Measurements from ENCODE around the gene SERPINA1. TPM values are rescaled to one million over a fixed set of nuclear protein-coding genes. Genes with fewer than 3 reads are reported as not detected.
A peak's percentile ranks its signal among the peaks of the same experiment; 100 is the strongest.
"Not testable (repeated sequence)": the region's sequence is repeated elsewhere in the genome, so short reads cannot be mapped to it uniquely, and the experiment has no call there.

Gene SERPINA1
- 1.9 TPM for total RNA-seq
- polyA plus RNA-seq, result 51.8 TPM

DNA sequence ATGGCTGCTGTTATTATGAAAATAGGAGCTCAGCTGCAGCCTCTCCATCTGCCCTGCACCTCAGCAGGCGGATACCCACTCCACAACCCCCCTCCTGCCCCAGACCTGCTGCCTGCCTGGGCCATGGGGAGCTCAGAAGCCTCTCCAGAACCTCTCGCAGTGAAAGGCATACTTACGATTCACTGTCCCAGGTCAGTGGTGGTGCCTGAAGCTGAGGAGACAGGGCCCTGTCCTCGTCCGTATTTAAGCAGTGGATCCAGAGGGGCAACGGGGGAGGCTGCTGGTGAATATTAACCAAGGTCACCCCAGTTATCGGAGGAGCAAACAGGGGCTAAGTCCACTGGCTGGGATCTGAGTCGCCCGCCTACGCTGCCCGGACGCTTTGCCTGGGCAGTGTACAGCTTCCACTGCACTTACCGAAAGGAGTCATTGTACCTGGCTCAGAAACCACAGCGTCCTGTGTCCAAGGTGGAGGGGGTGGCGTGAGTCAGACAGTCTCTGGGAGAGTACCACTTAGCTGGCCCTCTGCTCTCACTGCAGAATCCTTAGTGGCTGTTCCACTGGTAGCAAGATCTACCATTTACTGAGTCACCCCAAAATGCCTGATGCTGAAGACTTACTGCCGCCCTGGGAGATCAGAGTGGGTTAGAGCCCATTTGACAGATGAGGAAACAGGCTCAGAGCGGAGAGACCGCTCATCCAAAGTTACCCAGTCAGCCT, at the start of gene SERPINA1:
Gene SERPINA1 (minus strand): TSS at position 219 of the 720 bp plus-strand sequence. CDS start 5,365 bp downstream, outside the sequence.
- Histone ChIP-seq H3K36me3 (ENCODE audit: insufficient read depth) (no peaks in the 10 kb centered on the region), H3K4me1 (ENCODE audit: insufficient read depth) (no peaks in the 10 kb centered on the region), H3K27ac (ENCODE audit: low read depth) (no peak within 1 kb of the TSS), H3K4me3 (ENCODE audit: low read depth, low read length) (no peak within 1 kb of the TSS)
- 79% methylated on average over 18 of the region's 18 CpGs for WGBS
- DNase-seq (ENCODE audit: extremely low spot score), result no peak

DNA sequence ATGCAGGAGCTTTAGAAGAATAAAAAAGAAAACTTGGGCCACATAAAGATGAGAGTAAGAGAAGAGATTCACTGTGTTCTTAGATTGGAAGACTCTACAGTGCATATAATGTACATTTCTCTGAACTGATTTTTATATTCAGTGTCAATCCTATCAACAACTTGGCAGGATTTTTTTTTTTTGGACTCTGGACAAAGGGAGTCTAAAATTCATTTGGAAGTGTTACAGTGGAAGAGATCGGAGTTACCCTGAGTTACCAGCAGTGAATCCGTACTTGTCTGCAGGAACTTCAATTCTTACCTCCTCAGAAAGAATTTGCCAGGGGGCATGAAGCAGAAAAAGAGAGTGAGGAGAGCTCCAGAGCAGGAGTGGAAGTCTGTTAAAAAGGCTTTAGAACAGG, 40.2 kb upstream of the SERPINA1 start:
- Histone ChIP-seq H3K27ac (ENCODE audit: low read depth) (no peak overlapping the region), H3K4me3 (ENCODE audit: low read depth, low read length) (no peak overlapping the region), H3K36me3 (ENCODE audit: insufficient read depth) (no peaks in the 10 kb centered on the region), H3K4me1 (ENCODE audit: insufficient read depth) (no peaks in the 10 kb centered on the region)
- DNase-seq (ENCODE audit: extremely low spot score), result no peak
- 64% methylated on average over 2 of the region's 2 CpGs for WGBS

DNA sequence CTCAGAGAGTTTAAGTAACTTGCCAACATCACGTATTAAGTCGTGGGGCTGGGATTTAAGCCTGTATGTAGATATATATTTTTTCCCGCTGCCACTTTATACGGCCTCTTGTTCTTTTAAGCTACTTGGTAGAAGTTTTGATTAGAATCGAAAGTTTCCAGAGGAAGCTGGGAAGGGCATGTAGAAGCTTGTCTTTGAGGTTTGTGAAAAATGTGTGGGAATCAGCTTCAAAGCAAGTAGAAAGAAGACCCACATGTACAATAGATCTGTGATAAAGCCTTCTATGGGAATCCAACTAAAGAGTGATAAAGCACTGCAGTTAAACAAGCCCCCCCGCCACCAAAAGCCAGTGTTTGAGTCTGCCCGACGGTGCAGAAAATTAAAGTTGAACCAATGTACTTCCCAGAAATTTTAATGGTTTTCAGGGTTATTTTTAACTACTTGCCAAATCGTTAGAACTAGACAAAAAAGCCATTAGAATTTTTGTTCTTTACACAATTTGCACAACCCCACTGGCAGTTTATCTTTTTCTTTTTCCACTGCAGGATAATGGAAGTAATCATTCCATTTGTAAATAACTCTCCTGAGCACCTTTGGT, 38.7 kb upstream of the SERPINA1 start:
- Histone ChIP-seq H3K36me3 (ENCODE audit: insufficient read depth) (no peaks in the 10 kb centered on the region), H3K27ac (ENCODE audit: low read depth) (no peak overlapping the region), H3K4me1 (ENCODE audit: insufficient read depth) (no peaks in the 10 kb centered on the region), H3K4me3 (ENCODE audit: low read depth, low read length) (no peak overlapping the region)
- no peak for DNase-seq (ENCODE audit: extremely low spot score)
- 75% methylated on average over 9 of the region's 9 CpGs for WGBS

DNA sequence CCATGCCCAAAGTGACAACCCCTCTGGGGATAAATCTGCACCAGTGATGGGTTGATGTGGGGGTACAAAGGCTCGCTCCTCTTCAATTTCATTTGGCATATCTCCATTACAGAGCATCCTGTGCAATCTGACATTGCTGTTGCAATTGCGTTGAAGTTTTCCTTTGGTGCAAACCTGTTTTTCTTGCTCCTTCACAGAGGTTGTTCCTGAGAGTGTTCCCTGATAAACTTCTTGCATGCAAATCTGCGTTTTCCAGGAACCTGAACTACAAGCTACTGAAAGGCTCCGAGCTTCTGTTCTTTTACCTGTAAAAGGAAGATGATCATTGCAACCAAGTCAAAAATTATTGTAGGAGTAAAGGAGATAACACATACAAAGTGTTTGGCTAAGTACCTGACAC, 38.1 kb upstream of the SERPINA1 start:
- WGBS, result 75% methylated on average over 4 of the region's 4 CpGs
- no peak overlapping the region for H3K4me3 ChIP-seq (ENCODE audit: low read depth, low read length)
- H3K36me3 ChIP-seq (ENCODE audit: insufficient read depth), result no peaks in the 10 kb centered on the region
- H3K27ac ChIP-seq (ENCODE audit: low read depth), result no peak overlapping the region
- no peak for DNase-seq (ENCODE audit: extremely low spot score)
- no peaks in the 10 kb centered on the region for H3K4me1 ChIP-seq (ENCODE audit: insufficient read depth)

DNA sequence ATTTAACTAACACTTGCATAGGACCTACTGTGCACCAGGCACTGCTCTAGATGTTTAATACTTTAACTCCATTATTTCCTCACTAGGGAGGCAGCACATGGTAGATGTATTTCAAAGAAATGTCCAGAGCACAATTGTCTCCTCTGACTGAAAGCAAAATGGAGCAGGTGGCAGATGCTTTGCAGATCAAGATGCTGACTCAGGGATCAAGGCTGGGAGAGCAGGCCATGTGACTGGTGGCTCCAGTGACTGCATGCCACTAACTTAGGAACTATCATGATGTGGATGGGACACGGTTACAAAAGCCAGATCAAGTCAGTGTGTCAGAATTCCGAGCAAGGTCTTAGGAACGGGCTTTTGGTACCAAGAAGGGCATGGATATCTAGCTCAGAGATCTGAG, 36.0 kb upstream of the SERPINA1 start:
- Histone ChIP-seq H3K4me1 (ENCODE audit: insufficient read depth) (no peaks in the 10 kb centered on the region), H3K4me3 (ENCODE audit: low read depth, low read length) (no peak overlapping the region), H3K27ac (ENCODE audit: low read depth) (no peak overlapping the region), H3K36me3 (ENCODE audit: insufficient read depth) (no peaks in the 10 kb centered on the region)
- no peak for DNase-seq (ENCODE audit: extremely low spot score)
- WGBS, result 65% methylated on average over 3 of the region's 3 CpGs

DNA sequence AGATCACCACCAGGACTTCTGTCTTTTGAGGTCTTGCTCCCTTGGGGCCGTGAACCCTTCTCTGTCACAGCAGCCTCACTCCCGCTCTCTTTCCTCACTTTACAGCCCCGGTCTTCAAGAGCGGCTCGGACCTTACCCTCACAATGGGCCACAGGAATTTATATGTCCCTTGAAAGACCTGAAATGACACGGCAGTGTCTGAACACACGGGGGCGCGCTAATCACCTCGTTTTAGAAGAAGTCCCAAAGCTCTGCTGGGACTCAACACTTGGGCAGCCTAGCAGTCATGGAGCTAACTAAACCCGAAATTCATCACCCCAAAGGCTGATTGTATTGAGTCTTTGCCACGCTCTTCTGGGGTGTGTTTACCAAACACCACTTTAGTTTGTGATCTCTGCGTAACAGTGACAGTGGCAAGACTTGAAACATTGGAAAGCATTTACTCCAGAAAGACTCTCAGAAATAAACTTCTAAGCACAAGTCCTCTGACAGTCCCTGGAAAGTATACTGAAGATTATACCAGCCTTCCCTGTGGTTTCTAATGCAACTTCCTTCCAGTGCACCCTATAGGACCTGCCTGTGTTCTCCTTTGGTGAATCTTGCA, 35.2 kb upstream of the SERPINA1 start:
- Histone ChIP-seq H3K4me3 (ENCODE audit: low read depth, low read length) (no peak overlapping the region), H3K4me1 (ENCODE audit: insufficient read depth) (no peaks in the 10 kb centered on the region), H3K27ac (ENCODE audit: low read depth) (no peak overlapping the region), H3K36me3 (ENCODE audit: insufficient read depth) (no peaks in the 10 kb centered on the region)
- 13% methylated on average over 13 of the region's 13 CpGs for WGBS
- DNase-seq (ENCODE audit: extremely low spot score), result peak; percentile 11

DNA sequence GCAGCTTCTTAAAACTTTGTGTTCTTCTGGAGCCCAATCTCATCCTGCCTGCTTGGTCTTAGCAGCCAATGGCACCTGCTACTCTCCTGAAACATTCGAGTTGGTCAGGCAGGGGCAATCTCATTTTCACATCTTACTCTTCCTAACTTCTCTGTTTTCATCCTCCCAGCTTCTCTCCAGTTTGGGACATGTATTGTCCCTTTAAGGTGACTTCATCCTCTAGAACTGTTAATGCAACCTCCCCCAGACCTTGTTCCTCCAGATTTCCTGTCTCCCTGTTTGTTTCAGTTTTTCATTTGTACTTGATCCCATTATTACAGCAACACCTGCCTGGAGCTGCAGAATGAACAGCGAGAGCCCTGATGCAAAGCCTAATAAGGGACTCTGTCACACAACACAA, 32.9 kb upstream of the SERPINA1 start:
- 77% methylated on average over 2 of the region's 2 CpGs for WGBS
- no peaks in the 10 kb centered on the region for H3K36me3 ChIP-seq (ENCODE audit: insufficient read depth)
- no peak overlapping the region for H3K27ac ChIP-seq (ENCODE audit: low read depth)
- no peak for DNase-seq (ENCODE audit: extremely low spot score)
- H3K4me1 ChIP-seq (ENCODE audit: insufficient read depth), result no peaks in the 10 kb centered on the region
- no peak overlapping the region for H3K4me3 ChIP-seq (ENCODE audit: low read depth, low read length)

DNA sequence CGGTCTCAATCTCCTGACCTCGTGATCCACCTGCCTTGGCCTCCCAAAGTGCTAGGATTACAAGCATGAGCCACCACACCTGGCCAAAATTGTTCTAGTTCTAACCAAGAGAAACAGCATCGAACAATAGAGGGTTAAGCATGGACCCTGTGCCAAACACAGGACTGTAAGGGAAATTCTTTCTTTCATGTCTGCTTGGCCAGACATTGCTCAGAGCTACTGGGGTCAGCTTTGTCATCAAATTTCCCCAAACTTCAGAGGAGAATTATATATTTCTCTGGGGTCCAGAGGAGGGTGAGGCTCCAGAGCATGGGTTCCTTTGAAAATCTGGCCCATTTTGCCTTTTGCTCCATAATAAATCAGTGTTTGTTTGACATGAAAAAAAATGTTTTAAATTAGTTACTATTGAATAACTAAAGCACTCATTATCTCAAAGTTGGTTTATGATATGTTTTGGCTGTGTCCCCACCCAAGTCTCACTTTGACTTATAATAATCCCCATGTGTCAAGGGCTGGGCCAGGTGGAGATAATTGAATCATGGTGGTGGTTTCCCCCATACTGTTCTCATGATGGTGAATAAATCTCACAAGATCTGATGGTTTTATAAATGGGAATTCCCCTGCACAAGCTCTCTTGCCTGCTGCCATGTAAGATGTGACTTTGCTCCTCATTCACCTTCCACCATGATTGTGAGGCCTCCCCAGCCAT, 29.2 kb upstream of the SERPINA1 start:
- H3K36me3 ChIP-seq (ENCODE audit: insufficient read depth); H3K27ac ChIP-seq (ENCODE audit: low read depth); H3K4me1 ChIP-seq (ENCODE audit: insufficient read depth); DNase-seq (ENCODE audit: extremely low spot score); H3K4me3 ChIP-seq (ENCODE audit: low read depth, low read length): not testable (repeated sequence)
- WGBS, result 73% methylated on average over 3 of the region's 3 CpGs

DNA sequence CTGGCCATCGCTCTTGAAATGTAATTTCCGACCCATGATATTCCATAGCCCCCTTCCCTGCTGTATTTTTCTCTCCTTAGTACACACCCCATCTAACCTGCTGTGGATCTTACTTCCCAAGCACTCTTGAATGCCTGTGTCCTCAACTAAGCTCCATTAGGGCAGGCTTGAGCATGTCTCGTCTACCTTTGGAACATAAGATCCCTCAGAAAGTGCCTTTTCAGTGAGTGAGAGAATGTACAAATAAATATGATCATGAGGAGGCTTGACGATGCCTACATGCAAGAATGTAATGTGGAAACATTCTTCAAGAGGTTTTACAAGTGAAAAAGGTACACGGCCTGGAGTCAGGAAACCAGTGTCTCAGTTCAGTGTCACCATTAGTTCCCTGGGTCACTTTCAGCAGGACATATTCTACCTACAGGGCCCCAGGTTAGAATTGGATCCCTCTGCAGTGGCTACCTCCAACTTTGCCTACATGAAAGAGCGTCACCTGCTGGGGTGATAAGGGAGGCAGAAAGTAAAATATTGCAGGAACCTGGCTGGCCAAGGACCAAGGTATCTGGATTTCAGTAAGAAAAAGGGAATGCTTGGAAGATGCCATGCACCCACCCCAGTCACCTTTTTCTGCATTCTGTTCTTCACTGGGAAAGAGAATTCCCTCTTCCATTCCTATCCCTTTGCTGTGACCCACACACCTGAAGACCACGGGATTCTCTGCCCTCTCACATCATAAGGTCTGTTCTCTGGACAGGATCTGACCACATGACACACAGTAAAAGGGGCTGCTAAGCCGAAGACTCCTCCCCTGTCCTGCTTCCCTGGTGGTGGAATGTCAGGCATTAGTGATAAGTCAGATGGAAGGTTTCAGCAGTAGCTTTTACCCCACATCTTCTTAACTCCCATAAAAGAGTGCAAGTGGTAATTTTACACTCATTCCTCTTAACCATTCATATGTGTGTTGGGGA, 24.6 kb upstream of the SERPINA1 start:
- no peak for DNase-seq (ENCODE audit: extremely low spot score)
- no peak overlapping the region for H3K4me3 ChIP-seq (ENCODE audit: low read depth, low read length)
- H3K36me3 ChIP-seq (ENCODE audit: insufficient read depth), result no peaks in the 10 kb centered on the region
- no peaks in the 10 kb centered on the region for H3K4me1 ChIP-seq (ENCODE audit: insufficient read depth)
- 61% methylated on average over 8 of the region's 8 CpGs for WGBS
- no peak overlapping the region for H3K27ac ChIP-seq (ENCODE audit: low read depth)

DNA sequence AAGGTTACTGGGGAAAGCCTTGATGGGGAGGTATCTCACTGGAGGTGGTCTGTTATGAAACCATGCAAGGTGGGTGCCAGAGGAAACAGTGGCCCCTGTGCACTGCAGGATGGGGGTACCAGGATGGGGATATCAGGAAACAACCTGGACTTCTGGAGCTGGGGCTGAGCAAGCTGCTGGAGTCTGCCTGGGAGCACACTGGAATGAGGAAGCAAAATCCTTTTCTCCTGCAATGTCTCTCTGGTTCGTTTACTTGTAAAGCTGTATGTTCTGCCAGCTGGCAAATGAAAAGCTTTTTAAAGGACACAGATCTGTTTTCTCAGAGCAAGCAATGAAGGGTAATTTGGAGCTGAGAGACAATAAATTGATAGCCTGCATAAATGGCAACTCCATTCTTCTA, 23.2 kb upstream of the SERPINA1 start:
- Histone ChIP-seq H3K4me3 (ENCODE audit: low read depth, low read length) (no peak overlapping the region), H3K36me3 (ENCODE audit: insufficient read depth) (no peaks in the 10 kb centered on the region), H3K27ac (ENCODE audit: low read depth) (no peak overlapping the region), H3K4me1 (ENCODE audit: insufficient read depth) (no peaks in the 10 kb centered on the region)
- WGBS, result 26% methylated on average over 1 of the region's 1 CpG
- no peak for DNase-seq (ENCODE audit: extremely low spot score)

DNA sequence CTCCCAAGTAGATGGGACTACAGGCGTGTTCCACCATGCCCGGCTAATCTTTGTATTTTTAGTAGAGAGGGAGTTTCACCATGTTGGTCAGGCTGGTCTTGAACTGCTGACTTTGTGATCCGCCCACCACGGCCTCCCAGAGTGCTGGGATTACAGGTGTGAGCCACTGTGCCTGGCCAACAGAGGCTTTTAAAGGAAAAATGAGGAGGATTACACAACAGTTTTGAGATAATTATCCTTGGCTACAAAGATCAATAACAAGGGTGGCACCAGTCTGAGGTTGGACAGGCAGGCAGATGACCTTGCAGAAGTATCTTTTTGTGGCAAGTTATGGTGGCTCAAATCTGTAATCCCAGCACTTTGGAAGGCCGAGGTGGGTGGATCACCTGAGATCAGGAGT, 21.0 kb upstream of the SERPINA1 start:
- not testable (repeated sequence) for H3K27ac ChIP-seq (ENCODE audit: low read depth); H3K4me1 ChIP-seq (ENCODE audit: insufficient read depth); H3K36me3 ChIP-seq (ENCODE audit: insufficient read depth); H3K4me3 ChIP-seq (ENCODE audit: low read depth, low read length); DNase-seq (ENCODE audit: extremely low spot score)
- 86% methylated on average over 5 of the region's 5 CpGs for WGBS

DNA sequence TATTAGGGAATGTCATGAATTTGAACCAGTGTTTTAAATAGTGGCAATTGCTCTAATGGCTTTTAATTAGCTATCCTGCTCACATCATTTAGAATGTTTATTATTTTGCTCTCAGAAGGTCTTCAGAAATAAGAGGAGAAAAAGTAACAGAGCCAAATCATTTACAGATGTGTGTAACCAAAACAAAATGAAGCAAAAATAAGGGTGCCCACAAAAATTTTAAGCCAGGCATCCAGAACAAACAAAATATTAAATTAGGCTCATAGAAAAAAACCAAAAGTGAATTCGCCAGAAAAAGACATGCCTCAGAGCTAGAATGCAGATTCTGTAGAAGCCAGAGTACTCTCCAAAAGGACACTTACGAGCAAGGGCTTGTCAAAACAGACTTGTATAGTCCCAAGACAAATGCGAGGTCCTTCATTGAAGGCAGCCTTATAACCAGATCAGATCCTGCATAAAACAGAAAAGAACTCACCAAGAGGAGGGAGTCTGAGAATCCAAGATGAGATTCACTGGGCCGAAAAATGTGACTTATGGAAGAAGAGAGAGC, 20.2 kb upstream of the SERPINA1 start:
- DNase-seq (ENCODE audit: extremely low spot score), result no peak
- Histone ChIP-seq H3K27ac (ENCODE audit: low read depth) (no peak overlapping the region), H3K36me3 (ENCODE audit: insufficient read depth) (no peaks in the 10 kb centered on the region), H3K4me1 (ENCODE audit: insufficient read depth) (no peaks in the 10 kb centered on the region), H3K4me3 (ENCODE audit: low read depth, low read length) (no peak overlapping the region)
- WGBS, result 71% methylated on average over 4 of the region's 4 CpGs

DNA sequence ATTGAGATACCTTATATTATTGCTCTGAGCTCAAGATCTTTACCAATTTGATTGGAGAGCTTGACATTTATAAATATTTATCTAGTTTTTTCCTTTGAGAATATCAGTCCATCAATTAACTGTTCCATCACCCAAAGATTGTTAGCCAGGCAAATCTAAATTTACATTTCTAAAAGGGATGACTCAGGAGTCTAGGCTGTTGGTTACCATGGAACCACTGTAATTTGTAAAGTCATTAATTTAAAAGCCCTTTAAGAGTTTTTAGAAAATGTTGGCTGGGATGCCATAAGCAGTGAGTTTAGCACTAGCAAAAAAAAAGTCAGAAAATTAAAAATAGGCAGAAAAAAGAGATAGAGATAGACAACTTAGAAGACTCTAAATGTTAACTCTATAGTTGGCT, 19.5 kb upstream of the SERPINA1 start:
- DNase-seq (ENCODE audit: extremely low spot score), result no peak
- no peaks in the 10 kb centered on the region for H3K36me3 ChIP-seq (ENCODE audit: insufficient read depth)
- H3K4me3 ChIP-seq (ENCODE audit: low read depth, low read length), result no peak overlapping the region
- no peaks in the 10 kb centered on the region for H3K4me1 ChIP-seq (ENCODE audit: insufficient read depth)
- H3K27ac ChIP-seq (ENCODE audit: low read depth), result no peak overlapping the region

Data from urinary bladder (tissue), 4 donors.